G401 (cell line): ENCODE data around the gene ZMIZ1. TPM values are rescaled to one million over a fixed set of nuclear protein-coding genes. Genes with fewer than 3 reads are reported as not detected.

Experiments used
- DNase-seq: peaks from one replicate; pipeline ENCODE4 v3.0.0-alpha.2; 2015; ENCODE audit warnings: low spot score
- in situ Hi-C: cut with HindIII; loops from 2 replicates; pipeline ENCODE4 v1.10.0; 2016; ENCODE audit warnings: low sequenced_read_pairs, mixed read lengths
- total RNA-seq: library from RNA; depleted of rRNA; stranded (reverse); fragments of >200 nt; shearing (Covaris generic); gene quantifications from 2 replicates; pipeline ENCODE4 v1.2.3, GENCODE V29; 2014

Gene ZMIZ1
- total RNA-seq, 1 experiment from 2014 or later: 2.3 TPM

- in situ Hi-C loops: no loop called here
- DNase-seq: no peak
Measured at GRCh38 chr10:79049931-79050895, 18.6 kb upstream of the ZMIZ1 start.

- DNase-seq: no peak
- in situ Hi-C loops: no loop called here
Measured at GRCh38 chr10:79050896-79051555, 17.7 kb upstream of the ZMIZ1 start.

- DNase-seq: no peak
- in situ Hi-C loops: no loop called here
Measured at GRCh38 chr10:79051766-79052165, 17.0 kb upstream of the ZMIZ1 start.

GRCh38 chr10:79052291-79053080 lies 16.3 kb upstream of the ZMIZ1 start:
- DNase-seq: no peak
- in situ Hi-C loops: no loop called here

- in situ Hi-C loops: no loop called here
- DNase-seq: no peak
Measured at GRCh38 chr10:79053081-79053434, 15.7 kb upstream of the ZMIZ1 start.

GRCh38 chr10:79053481-79054202 lies 15.1 kb upstream of the ZMIZ1 start:
- in situ Hi-C loops: no loop called here
- DNase-seq: no peak

GRCh38 chr10:79054203-79055099 lies 14.3 kb upstream of the ZMIZ1 start:
- in situ Hi-C loops: no loop called here
- no peak for DNase-seq

- in situ Hi-C loops: no loop called here
- DNase-seq: no peak
Measured at GRCh38 chr10:79055100-79055782, 13.5 kb upstream of the ZMIZ1 start.

GRCh38 chr10:79055892-79056291 lies 12.9 kb upstream of the ZMIZ1 start:
- no peak for DNase-seq
- in situ Hi-C loops: no loop called here

GRCh38 chr10:79056361-79056735 lies 12.4 kb upstream of the ZMIZ1 start:
- DNase-seq: no peak
- in situ Hi-C loops: no loop called here

GRCh38 chr10:79056736-79057391 lies 11.9 kb upstream of the ZMIZ1 start:
- in situ Hi-C loops: no loop called here
- DNase-seq: no peak

GRCh38 chr10:79057481-79058275 lies 11.1 kb upstream of the ZMIZ1 start:
- in situ Hi-C loops: no loop called here
- DNase-seq: no peak

GRCh38 chr10:79058899-79059841 lies 9.6 kb upstream of the ZMIZ1 start:
- in situ Hi-C loops: no loop called here
- DNase-seq: no peak

GRCh38 chr10:79059859-79060379 lies 8.8 kb upstream of the ZMIZ1 start:
- no peak for DNase-seq
- in situ Hi-C loops: no loop called here

- no peak for DNase-seq
- in situ Hi-C loops: no loop called here
Measured at GRCh38 chr10:79060641-79061255, 8.0 kb upstream of the ZMIZ1 start.
